Fibroblast of lung (primary cell): ENCODE results near the gene ALDH1L1. TPM values are rescaled to one million over a fixed set of nuclear protein-coding genes. Genes with fewer than 3 reads are reported as not detected.

Experiments
- DNase-seq, 2 donors: peaks; one replicate each; pipeline versions ENCODE4 v3.0.0 to v3.0.0-alpha.2; 2010; ENCODE audit warnings: low read depth in 2 of 2
- H2AFZ ChIP-seq: 2 replicates; pipeline ENCODE4 v1.5.1; 2012; ENCODE audit warnings: low read length, control low read depth, inconsistent platforms
- H3K27ac ChIP-seq: 2 replicates; pipeline ENCODE4 v1.5.1; 2011; ENCODE audit warnings: low read length, control low read depth; ENCODE audit not compliant: insufficient read depth
- H3K27me3 ChIP-seq: 2 replicates; pipeline ENCODE4 v1.5.1; 2011; ENCODE audit warnings: mild to moderate bottlenecking, low read length; ENCODE audit not compliant: control insufficient read depth, insufficient read depth
- H3K36me3 ChIP-seq: 2 replicates; pipeline ENCODE4 v1.5.1; 2011; ENCODE audit warnings: low read length; ENCODE audit not compliant: control insufficient read depth, insufficient read depth
- H3K4me1 ChIP-seq: 2 replicates; pipeline ENCODE4 v1.5.1; 2011; ENCODE audit warnings: low read length; ENCODE audit not compliant: control insufficient read depth, insufficient read depth; ENCODE audit errors: extremely low read depth
- H3K4me2 ChIP-seq: 2 replicates; pipeline ENCODE4 v1.5.1; 2011; ENCODE audit warnings: low read length, control low read depth; ENCODE audit not compliant: insufficient read depth; ENCODE audit errors: extremely low read depth
- H3K4me3 ChIP-seq, 4 experiments: fragments of 200-600 bp in 1 of 4; sonication (generic) in 1 of 4; replicated peaks in 1 of 4; 2 replicates each; pipeline ENCODE4 v1.5.1; 2011 to 2016; ENCODE audit warnings: low read length in 4 of 4, low read depth in 3 of 4, mild to moderate bottlenecking in 3 of 4, control low read depth in 2 of 4, inconsistent platforms in 1 of 4, mixed read lengths in 1 of 4; ENCODE audit not compliant: insufficient read depth in 1 of 4; ENCODE audit errors: control extremely low read depth in 1 of 4
- H3K79me2 ChIP-seq: 2 replicates; pipeline ENCODE4 v1.5.1; 2012; ENCODE audit warnings: mild to moderate bottlenecking, low read length, inconsistent platforms; ENCODE audit not compliant: control insufficient read depth, insufficient read depth
- H3K9ac ChIP-seq: 2 replicates; pipeline ENCODE4 v1.5.1; 2011; ENCODE audit warnings: mild to moderate bottlenecking, low read length, control low read depth; ENCODE audit not compliant: insufficient read depth
- H3K9me3 ChIP-seq: 2 replicates; pipeline ENCODE4 v1.5.1; 2012; ENCODE audit warnings: low read depth, low read length; ENCODE audit not compliant: control insufficient read depth, insufficient read depth
- H4K20me1 ChIP-seq: 2 replicates; pipeline ENCODE4 v1.5.1; 2011; ENCODE audit warnings: low read length; ENCODE audit not compliant: control insufficient read depth, insufficient read depth; ENCODE audit errors: extremely low read depth
- CTCF ChIP-seq, 2 donors: IDR thresholded peaks in 1 of 2; conservative IDR thresholded peaks in 1 of 2; 1 replicate in 1 of 2; 2 replicates in 1 of 2; pipeline ENCODE4 v1.5.1; 2011 to 2012; ENCODE audit warnings: low read length in 2 of 2, control low read depth in 1 of 2, inconsistent platforms in 1 of 2, low read depth in 1 of 2, mild to moderate bottlenecking in 1 of 2
- EZH2 ChIP-seq: IDR thresholded peaks from 2 replicates; pipeline ENCODE4 v1.5.1; 2012; ENCODE audit warnings: low read length, control low read depth, mild to moderate bottlenecking; ENCODE audit errors: missing control alignments
- polyA plus RNA-seq, 2 donors: library from polyadenylated mRNA; depleted of rRNA in 1 of 2; stranded (reverse) in 1 of 2; unstranded in 1 of 2; fragments of >200 nt; gene quantifications; 2 replicates each; pipeline ENCODE4 v1.2.1, GENCODE V29; 2011 to 2012; ENCODE audit warnings: missing spikeins in 1 of 2
- total RNA-seq: library from RNA; depleted of rRNA; stranded (reverse); fragments of >200 nt; gene quantifications from 2 replicates; pipeline ENCODE4 v1.2.1, GENCODE V29; 2014

ALDH1L1 gene
- total and polyA plus RNA-seq, 2 donors (not counting 1 experiment from before 2014, with no cell fraction given) = not detected

- Histone ChIP-seq H3K4me3 (no peak overlapping the region), H2AFZ (no peak overlapping the region), H3K4me2 (no peak overlapping the region), H3K27me3 (no peaks in the 10 kb centered on the region), H4K20me1 (no peaks in the 10 kb centered on the region), H3K36me3 (no peaks in the 10 kb centered on the region), H3K27ac (no peak overlapping the region), H3K4me1 (no peaks in the 10 kb centered on the region), H3K9me3 (no peaks in the 10 kb centered on the region), H3K79me2 (no peaks in the 10 kb centered on the region), H3K9ac (no peak overlapping the region)
- TF ChIP-seq EZH2 (no peak), CTCF (conservative IDR thresholded peaks at IDR 0.05 in 1 of 2, IDR thresholded peaks at IDR 0.05 in 1 of 2; ENCODE audit: low read depth in 1 of 2, low read length in 2 of 2) (no peak)
- no peak for DNase-seq
Observed at GRCh38 chr3:126080970-126081369, 99.4 kb downstream of the ALDH1L1 start.

GRCh38 chr3:126078866-126079265, 101.5 kb downstream of the ALDH1L1 start:
- Histone ChIP-seq H3K9ac (no peak overlapping the region), H3K27ac (no peak overlapping the region), H4K20me1 (no peaks in the 10 kb centered on the region), H2AFZ (no peak overlapping the region), H3K27me3 (no peaks in the 10 kb centered on the region), H3K4me1 (no peaks in the 10 kb centered on the region), H3K36me3 (no peaks in the 10 kb centered on the region), H3K4me2 (no peak overlapping the region), H3K9me3 (no peaks in the 10 kb centered on the region), H3K4me3 (no peak overlapping the region), H3K79me2 (no peaks in the 10 kb centered on the region)
- TF ChIP-seq CTCF (conservative IDR thresholded peaks at IDR 0.05 in 1 of 2, IDR thresholded peaks at IDR 0.05 in 1 of 2; ENCODE audit: low read depth in 1 of 2, low read length in 2 of 2) (no peak), EZH2 (no peak)
- no peak for DNase-seq

DNA sequence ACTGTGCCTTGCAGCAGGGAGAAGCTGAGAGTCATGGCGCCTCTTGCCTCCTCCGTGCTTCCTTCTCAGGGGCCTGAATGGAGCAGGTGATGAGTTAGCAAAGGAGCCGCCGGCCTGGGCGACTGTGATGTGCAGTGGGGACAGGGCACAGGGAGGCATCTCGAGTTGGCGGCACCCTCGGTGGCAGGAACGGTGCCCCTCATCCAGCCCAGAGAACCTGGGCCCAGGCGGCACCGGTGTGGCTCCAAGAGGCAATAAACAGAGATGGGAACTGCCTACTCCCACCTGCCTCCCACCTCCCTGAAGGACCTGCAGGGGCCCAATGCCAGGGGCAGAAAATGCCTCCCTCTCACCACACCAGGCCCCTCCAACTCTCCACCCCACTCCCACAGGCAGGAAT, 102.6 kb downstream of the ALDH1L1 start:
- DNase-seq = no peak
- Histone ChIP-seq H2AFZ (no peak overlapping the region), H3K27ac (no peak overlapping the region), H3K4me2 (no peak overlapping the region), H3K4me1 (no peaks in the 10 kb centered on the region), H3K79me2 (no peaks in the 10 kb centered on the region), H3K9ac (no peak overlapping the region), H4K20me1 (no peaks in the 10 kb centered on the region), H3K9me3 (no peaks in the 10 kb centered on the region), H3K4me3 (no peak overlapping the region), H3K36me3 (no peaks in the 10 kb centered on the region), H3K27me3 (no peaks in the 10 kb centered on the region)
- no peak for TF ChIP-seq CTCF (conservative IDR thresholded peaks at IDR 0.05 in 1 of 2, IDR thresholded peaks at IDR 0.05 in 1 of 2; ENCODE audit: low read depth in 1 of 2, low read length in 2 of 2)
- no peak for TF ChIP-seq EZH2
